NCI-H2196 treated with DMSO at 0.1 percent for 48 hours (cell line): ENCODE results near the gene AHI1.

Source experiments
- DNase-seq: peaks from one replicate; lab custom pipeline; 2025; ENCODE audit not compliant: unreplicated experiment; lab: John Stamatoyannopoulos, UW

AHI1 gene

DNA sequence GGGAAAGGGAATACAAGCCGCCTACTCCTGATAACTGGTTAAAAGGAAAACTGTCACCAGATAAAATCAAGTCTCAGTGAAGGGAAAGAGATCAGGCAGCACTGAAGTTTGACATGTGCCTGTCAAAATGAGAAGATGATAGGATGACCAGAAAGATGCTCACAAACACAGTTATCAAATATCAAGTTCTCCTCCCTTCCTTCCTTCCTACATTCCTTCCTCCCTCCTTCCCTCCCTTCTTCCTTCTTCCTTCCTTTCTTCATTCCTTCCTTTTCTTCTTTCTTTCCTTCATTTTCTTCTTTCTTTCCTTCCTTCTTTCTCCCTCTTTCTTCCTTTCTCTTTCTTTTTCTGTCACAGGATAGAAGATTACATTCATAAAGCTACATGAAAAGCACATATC is 261.2 kb downstream of the AHI1 start:
- DNase-seq = no peak

DNA sequence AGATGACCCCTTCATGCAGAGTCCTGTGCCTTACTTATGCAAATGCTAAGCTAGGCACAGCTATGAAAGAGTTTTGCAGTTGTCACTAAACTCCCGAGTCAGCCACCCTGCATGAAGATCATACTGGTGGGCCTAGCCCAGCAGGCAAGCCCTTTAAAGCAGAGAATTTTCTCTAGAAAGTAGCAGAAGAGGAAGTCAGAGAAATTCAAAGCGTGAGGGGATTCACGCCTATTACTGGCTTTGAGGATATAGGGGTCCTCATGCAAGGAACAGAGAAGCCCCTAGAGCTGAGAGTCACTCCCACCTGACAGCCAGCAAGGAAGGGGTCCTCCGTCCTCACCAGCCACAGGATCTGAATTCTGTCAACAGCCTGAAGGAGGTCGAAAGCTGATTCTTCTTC is 261.8 kb downstream of the AHI1 start:
- no peak for DNase-seq

DNA sequence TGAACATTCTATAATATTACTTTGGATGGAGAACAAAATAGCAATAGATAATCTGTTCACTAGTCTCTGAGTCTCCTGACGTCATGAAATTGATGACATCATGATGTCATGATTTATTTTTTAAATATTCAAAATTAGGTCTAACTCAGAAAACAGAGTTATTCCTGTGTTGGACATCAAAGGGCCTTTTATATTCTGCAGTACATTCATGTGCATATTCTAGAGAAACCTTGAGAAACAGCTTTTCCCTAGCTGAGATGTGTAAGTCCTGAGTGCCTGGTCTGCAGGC is 263.1 kb downstream of the AHI1 start:
- DNase-seq = no peak

DNA sequence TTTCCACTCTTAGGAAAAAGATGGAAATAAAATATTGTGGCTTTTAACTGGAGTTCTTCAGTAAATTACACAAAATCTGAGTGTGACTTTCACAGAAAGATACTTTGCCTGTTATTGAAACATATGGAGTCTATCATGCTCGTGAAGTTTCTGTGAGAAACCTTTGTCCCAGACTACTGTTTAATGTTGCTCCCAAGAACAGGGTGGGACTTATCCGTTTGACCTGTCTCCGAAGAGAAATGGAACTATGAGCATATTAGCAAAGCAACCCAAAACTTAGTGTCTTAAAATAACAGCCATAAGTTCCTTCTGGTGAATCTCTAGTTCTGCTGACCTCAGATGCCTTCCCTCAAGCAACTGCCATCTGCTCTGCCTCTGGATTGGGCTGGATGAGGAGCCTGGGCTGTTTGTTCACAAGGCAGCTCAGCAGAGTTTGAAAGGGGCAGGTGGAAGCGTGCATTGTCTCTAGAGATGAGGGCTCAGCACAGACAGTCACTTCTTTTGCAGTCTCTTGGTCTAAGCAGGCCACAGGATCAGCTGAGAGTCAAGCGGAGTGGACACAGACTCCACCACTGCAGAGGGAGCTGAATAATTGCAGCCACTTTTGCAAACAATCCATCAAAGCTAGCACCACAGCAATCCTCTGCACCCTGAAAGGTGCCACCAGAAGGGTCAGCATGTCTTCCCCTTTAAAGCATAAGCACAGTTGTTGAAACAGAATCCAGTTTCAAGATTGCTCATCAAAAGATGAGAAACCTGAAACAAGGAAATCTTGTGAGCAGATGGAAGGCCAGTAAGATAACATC is 263.7 kb downstream of the AHI1 start:
- DNase-seq = no peak
